ENCODE data around the gene WBP2. TPM values are rescaled to one million over a fixed set of nuclear protein-coding genes. Genes with fewer than 3 reads are reported as not detected.
A peak's percentile ranks its signal among the peaks of the same experiment; 100 is the strongest.

The WBP2 gene
- total and polyA plus RNA-seq, 9 of the 15 experiments (the other 6 are each of a cell fraction or from before 2014, with no cell fraction given), result 2.2 to 74.3 (median 20.0) TPM

- CTCF ChIA-PET (ENCODE audit: low intra/inter-chr PET ratio), result no interaction called here
- no peak for FAIRE-seq
- intact Hi-C loops (cut with micrococcal nuclease), result no loop called here
These were observed 12.7 kb downstream of the WBP2 start for GRCh38 chr17:75842411-75842810.

More at GRCh38 chr17:75842411-75842810, 12.7 kb downstream of the WBP2 start:
- no TSS peak for BruUV-seq (replicated peaks)
- Histone ChIP-seq H3K9me3 (replicated peaks; ENCODE audit: control insufficient read depth, insufficient read depth, low read depth, low read length) (no peaks in the 10 kb centered on the region), H3K4me2 (ENCODE audit: insufficient read depth, low read length) (peak overlapping the region; percentile 99), H4K20me1 (replicated peaks; ENCODE audit: control insufficient read depth, insufficient read depth, low read length) (no peaks in the 10 kb centered on the region), H3K9ac (ENCODE audit: insufficient read depth in 1 of 2, low read depth in 2 of 2, low read length in 2 of 2) (peak overlapping the region; percentile 95 to 98), H3K79me2 (ENCODE audit: control insufficient read depth, insufficient read depth, low read length) (peaks cover 50% of the 10 kb centered on the region), H3K4me1 (replicated peaks in 1 of 2; ENCODE audit: control insufficient read depth in 2 of 2, insufficient read depth in 2 of 2, low read length in 2 of 2) (peaks cover 24 to 73% of the 10 kb centered on the region in 2 experiments), H3K27ac (ENCODE audit: extremely low read depth, low read depth, low read length) (peak overlapping the region; percentile 95; the same call in 2 of the 3 replicates), H3K9me1 (ENCODE audit: control insufficient read depth, insufficient read depth, low read length) (no peaks in the 10 kb centered on the region), H2AFZ (ENCODE audit: low read depth, low read length) (no peak overlapping the region), H3K4me3 (peak overlapping the region; percentile 69; the same call in 1 of the 2 replicates), H3K27me3 (ENCODE audit: control insufficient read depth in 2 of 2, insufficient read depth in 2 of 2, low read length in 2 of 2) (no peaks in the 10 kb centered on the region), H3K36me3 (ENCODE audit: control insufficient read depth, insufficient read depth, low read length) (peaks cover 59% of the 10 kb centered on the region; the same call in 2 of the 3 replicates)
- 75% methylated on average over 10 of the region's 18 CpGs for WGBS (ENCODE audit: insufficient coverage, low coverage, missing lambda C conversion rate)
- DNase-seq (ENCODE audit: extremely low read depth in 1 of 4, low spot score in 3 of 4) (no peak), ATAC-seq (no peak)
- POLR2A ChIA-PET, result interaction anchor here (1.9 to 8.5 kb wide), 4 partner anchors 8 to 66 kb away, joined by 9 to 145 read pairs (median 56); partner anchors contain the start of gene WBP2
- TF ChIP-seq, protein P1, sequence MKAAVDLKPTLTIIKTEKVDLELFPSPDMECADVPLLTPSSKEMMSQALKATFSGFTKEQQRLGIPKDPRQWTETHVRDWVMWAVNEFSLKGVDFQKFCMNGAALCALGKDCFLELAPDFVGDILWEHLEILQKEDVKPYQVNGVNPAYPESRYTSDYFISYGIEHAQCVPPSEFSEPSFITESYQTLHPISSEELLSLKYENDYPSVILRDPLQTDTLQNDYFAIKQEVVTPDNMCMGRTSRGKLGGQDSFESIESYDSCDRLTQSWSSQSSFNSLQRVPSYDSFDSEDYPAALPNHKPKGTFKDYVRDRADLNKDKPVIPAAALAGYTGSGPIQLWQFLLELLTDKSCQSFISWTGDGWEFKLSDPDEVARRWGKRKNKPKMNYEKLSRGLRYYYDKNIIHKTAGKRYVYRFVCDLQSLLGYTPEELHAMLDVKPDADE (conservative IDR thresholded peaks at IDR 0.05; ENCODE audit: control insufficient read depth, low read depth, low read length), result no peak
- no peak for TF ChIP-seq MAZ (CRISPR knock-in tag; conservative IDR thresholded peaks at IDR 0.05 in 1 of 2, IDR thresholded peaks at IDR 0.05 in 1 of 2)
- peak; percentile 59 for TF ChIP-seq POLR2G (IDR thresholded peaks at IDR 0.05; ENCODE audit: low read depth, low read length)
- no peak for TF ChIP-seq RBM15 (IDR thresholded peaks at IDR 0.05; ENCODE audit: insufficient read depth, low read length)
- TF ChIP-seq ATF1 (CRISPR knock-in tag; IDR thresholded peaks at IDR 0.05), result no peak
- no peak for TF ChIP-seq ATF1 (tag; IDR thresholded peaks at IDR 0.05)
- 0 out of 2 replicates have a peak, but pooled peaks have one; percentile 6 for TF ChIP-seq SP1 (CRISPR knock-in tag; IDR thresholded peaks at IDR 0.05)
- no peak for TF ChIP-seq SAFB (IDR thresholded peaks at IDR 0.05; ENCODE audit: borderline replicate concordance, low read depth, low read length)
- no peak for TF ChIP-seq ZNF384 (IDR thresholded peaks at IDR 0.05; ENCODE audit: low read depth, low read length)
- TF ChIP-seq NRF1 (conservative IDR thresholded peaks at IDR 0.05 in 1 of 2, IDR thresholded peaks at IDR 0.05 in 1 of 2), result no peak
- TF ChIP-seq RBFOX2 (IDR thresholded peaks at IDR 0.05; ENCODE audit: low read depth, low read length), result peak; percentile 63
- TF ChIP-seq HMGN3 (IDR thresholded peaks at IDR 0.05; ENCODE audit: borderline replicate concordance, extremely low read depth, insufficient read length, low read depth, low read length), result no peak
- in situ Hi-C loops (cut with MboI), result no loop called here

All from K562 (cell line).